ENCODE data around the gene EPSTI1.

- no peak for TF ChIP-seq EP300 (IDR thresholded peaks at IDR 0.05)
- no peak for TF ChIP-seq CTCF (IDR thresholded peaks at IDR 0.05)
- TF ChIP-seq POLR2A (IDR thresholded peaks at IDR 0.05) = no peak
- no peak for TF ChIP-seq POLR2AphosphoS5 (IDR thresholded peaks at IDR 0.05)
These were observed 16.6 kb upstream of the EPSTI1 start for GRCh38 chr13:43008596-43008995.
